Renal cortex interstitium (tissue), 15 donors: ENCODE measurements around the gene GAS1. TPM values are rescaled to one million over a fixed set of nuclear protein-coding genes. Genes with fewer than 3 reads are reported as not detected.

ENCODE experiments used
- DNase-seq, 11 donors: peaks; one replicate each; pipeline ENCODE4 v3.0.0-alpha.2; 2013; ENCODE audit warnings: low read depth in 9 of 11, low spot score in 4 of 11; ENCODE audit errors: extremely low read depth in 1 of 11
- long read RNA-seq, 16 experiments: transcript quantifications; one replicate each; lab custom pipeline, GENCODE V29; 2026
- polyA plus RNA-seq, 3 donors: library from polyadenylated mRNA; unstranded; fragments of 120-200 nt; gene quantifications; one replicate each; pipeline ENCODE4 v1.2.1, GENCODE V29; 2013; ENCODE audit not compliant: insufficient read length in 3 of 3

Gene GAS1
- 10 to 100 TPM; 47.1 to 59.5 (median 56.5) TPM for polyA plus RNA-seq
- long read RNA-seq, donor 1, transcript GAS1-201 (1 exons, 2,827 nt): major isoform, 52 of 52 reads
- long read RNA-seq, donor 1, partial matches to known transcripts: 0 of 52 reads
- long read RNA-seq, donor 1, other reads (novel, unspliced or antisense): 0 of 52 reads
- long read RNA-seq, donor 2, transcript GAS1-201 (1 exons, 2,827 nt): major isoform, 78 of 78 reads
- long read RNA-seq, donor 2, partial matches to known transcripts: 0 of 78 reads
- long read RNA-seq, donor 2, other reads (novel, unspliced or antisense): 0 of 78 reads
- long read RNA-seq, donor 3, transcript GAS1-201 (1 exons, 2,827 nt): major isoform, 129 of 134 reads
- long read RNA-seq, donor 3, partial matches to known transcripts: 0 of 134 reads
- long read RNA-seq, donor 3, other reads (novel, unspliced or antisense): 5 of 134 reads
- long read RNA-seq, donor 4, transcript GAS1-201 (1 exons, 2,827 nt): major isoform, 61 of 61 reads
- long read RNA-seq, donor 4, partial matches to known transcripts: 0 of 61 reads
- long read RNA-seq, donor 4, other reads (novel, unspliced or antisense): 0 of 61 reads
- long read RNA-seq, donor 5: 0 reads
- long read RNA-seq, donor 6, transcript GAS1-201 (1 exons, 2,827 nt): major isoform, 67 of 67 reads
- long read RNA-seq, donor 6, partial matches to known transcripts: 0 of 67 reads
- long read RNA-seq, donor 6, other reads (novel, unspliced or antisense): 0 of 67 reads
- long read RNA-seq, donor 7, transcript GAS1-201 (1 exons, 2,827 nt): major isoform, 89 of 89 reads
- long read RNA-seq, donor 7, partial matches to known transcripts: 0 of 89 reads
- long read RNA-seq, donor 7, other reads (novel, unspliced or antisense): 0 of 89 reads
- long read RNA-seq, donor 8, transcript GAS1-201 (1 exons, 2,827 nt): major isoform, 95 of 95 reads
- long read RNA-seq, donor 8, partial matches to known transcripts: 0 of 95 reads
- long read RNA-seq, donor 8, other reads (novel, unspliced or antisense): 0 of 95 reads
- long read RNA-seq, donor 9, transcript GAS1-201 (1 exons, 2,827 nt): major isoform, 80 of 80 reads
- long read RNA-seq, donor 9, partial matches to known transcripts: 0 of 80 reads
- long read RNA-seq, donor 9, other reads (novel, unspliced or antisense): 0 of 80 reads
- long read RNA-seq, donor 10, transcript GAS1-201 (1 exons, 2,827 nt): major isoform, 72 of 72 reads
- long read RNA-seq, donor 10, partial matches to known transcripts: 0 of 72 reads
- long read RNA-seq, donor 10, other reads (novel, unspliced or antisense): 0 of 72 reads
- long read RNA-seq, donor 11, transcript GAS1-201 (1 exons, 2,827 nt): major isoform, 83 of 83 reads
- long read RNA-seq, donor 11, partial matches to known transcripts: 0 of 83 reads
- long read RNA-seq, donor 11, other reads (novel, unspliced or antisense): 0 of 83 reads
- long read RNA-seq, donor 12, transcript GAS1-201 (1 exons, 2,827 nt): major isoform, 15 of 15 reads
- long read RNA-seq, donor 12, partial matches to known transcripts: 0 of 15 reads
- long read RNA-seq, donor 12, other reads (novel, unspliced or antisense): 0 of 15 reads
- long read RNA-seq, donor 13: 0 reads
- long read RNA-seq, donor 14, transcript GAS1-201 (1 exons, 2,827 nt): major isoform, 70 of 75 reads
- long read RNA-seq, donor 14, partial matches to known transcripts: 5 of 75 reads
- long read RNA-seq, donor 14, other reads (novel, unspliced or antisense): 0 of 75 reads
- long read RNA-seq, donor 15, transcript GAS1-201 (1 exons, 2,827 nt): major isoform, 47 of 47 reads
- long read RNA-seq, donor 15, partial matches to known transcripts: 0 of 47 reads
- long read RNA-seq, donor 15, other reads (novel, unspliced or antisense): 0 of 47 reads
- long read RNA-seq, donor 16, transcript GAS1-201 (1 exons, 2,827 nt): major isoform, 248 of 248 reads
- long read RNA-seq, donor 16, partial matches to known transcripts: 0 of 248 reads
- long read RNA-seq, donor 16, other reads (novel, unspliced or antisense): 0 of 248 reads

- DNase-seq: peak; percentile 85 to 96 (median 92)
Measured at GRCh38 chr9:86947146-86948073, at the start of gene GAS1. GAS1 (minus strand) TSS chr9:86947506; CDS start chr9:86946779, 727 bp downstream.

- DNase-seq: no peak
Measured at GRCh38 chr9:86994231-86994630, 46.9 kb upstream of the GAS1 start.

- no peak for DNase-seq
Measured at GRCh38 chr9:86993830-86994229, 46.5 kb upstream of the GAS1 start.

GRCh38 chr9:86991077-86991476, 43.8 kb upstream of the GAS1 start:
- no peak for DNase-seq

GRCh38 chr9:86990290-86990689, 43.0 kb upstream of the GAS1 start:
- DNase-seq: no peak

- no peak for DNase-seq
Measured at GRCh38 chr9:86987900-86988299, 40.6 kb upstream of the GAS1 start.

GRCh38 chr9:86985132-86985647, 37.9 kb upstream of the GAS1 start:
- DNase-seq: no peak

GRCh38 chr9:86983620-86984259, 36.4 kb upstream of the GAS1 start:
- DNase-seq: peak in 6 of 11 donors; percentile 32 to 68 (median 52)

GRCh38 chr9:86983249-86983619, 35.9 kb upstream of the GAS1 start:
- DNase-seq: no peak

- DNase-seq: no peak
Measured at GRCh38 chr9:86980802-86981201, 33.5 kb upstream of the GAS1 start.

GRCh38 chr9:86979657-86980056, 32.4 kb upstream of the GAS1 start:
- DNase-seq: no peak

GRCh38 chr9:86978922-86979474, 31.7 kb upstream of the GAS1 start:
- no peak for DNase-seq

- DNase-seq: no peak
Measured at GRCh38 chr9:86978413-86978812, 31.1 kb upstream of the GAS1 start.

- no peak for DNase-seq
Measured at GRCh38 chr9:86977205-86977835, 30.0 kb upstream of the GAS1 start.

- DNase-seq: no peak
Measured at GRCh38 chr9:86975606-86976005, 28.3 kb upstream of the GAS1 start.
